NCI-H510A treated with DMSO at 0.1 percent for 48 hours (cell line): ENCODE data around the gene AVEN.

Source experiments
- DNase-seq: peaks from one replicate; lab custom pipeline; 2025; lab: John Stamatoyannopoulos, UW

Gene AVEN

DNA sequence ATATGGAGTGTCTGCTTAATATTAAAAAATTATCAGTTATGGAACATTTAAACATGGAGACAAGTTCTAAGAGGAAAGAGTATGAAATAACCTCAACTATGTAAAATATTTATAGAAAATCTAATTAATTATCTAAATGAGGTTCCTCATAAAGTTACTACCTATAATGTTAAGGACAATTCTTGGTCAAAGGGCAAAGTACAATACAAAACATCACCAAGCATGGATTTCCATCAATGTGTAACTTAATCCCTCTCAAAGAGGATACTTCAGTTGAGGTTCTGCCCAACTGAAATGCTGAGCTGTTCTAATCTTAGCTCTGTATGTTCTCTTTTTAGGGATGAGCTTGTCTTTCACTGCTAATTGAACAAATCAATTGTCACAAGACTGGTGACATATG lies 126.7 kb downstream of the AVEN start:
- peak; percentile 31 for DNase-seq

DNA sequence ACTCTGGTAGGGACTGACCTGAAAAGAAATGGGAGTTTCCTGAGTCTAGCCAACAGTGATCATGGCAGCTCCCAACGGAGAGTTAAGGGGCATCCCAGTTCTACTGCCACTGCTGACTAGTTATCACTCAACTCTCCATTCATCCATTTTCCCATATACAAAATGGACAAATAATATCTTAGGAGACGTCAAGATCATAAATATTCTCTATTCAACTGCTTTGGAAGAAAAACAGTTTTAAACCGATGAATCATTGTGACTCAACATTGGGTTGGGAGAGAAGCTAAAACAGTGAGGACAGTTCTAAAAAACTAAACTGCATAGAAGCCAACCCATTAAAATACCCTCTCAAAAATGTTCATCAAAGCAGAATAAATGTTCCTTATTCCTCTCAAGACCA lies 128.3 kb downstream of the AVEN start:
- no peak for DNase-seq

DNA sequence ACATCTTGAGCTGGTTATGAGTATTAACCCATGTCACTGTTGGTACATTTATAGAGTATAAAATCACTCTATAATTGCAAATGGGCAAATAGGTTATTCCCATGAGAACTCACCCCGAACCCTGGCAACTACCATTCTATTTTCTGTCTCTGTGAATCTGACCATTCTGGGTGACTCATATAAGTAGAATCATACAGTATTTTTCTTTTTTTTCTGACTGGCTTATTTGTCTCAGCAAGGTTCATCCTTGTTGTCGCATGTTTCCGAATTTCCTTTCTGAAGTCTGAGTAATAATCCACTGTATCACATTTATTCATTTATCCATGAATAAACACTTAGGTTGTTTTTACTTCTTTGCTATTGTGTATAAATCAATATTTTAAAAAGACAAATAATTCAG lies 130.6 kb downstream of the AVEN start:
- no peak for DNase-seq

DNA sequence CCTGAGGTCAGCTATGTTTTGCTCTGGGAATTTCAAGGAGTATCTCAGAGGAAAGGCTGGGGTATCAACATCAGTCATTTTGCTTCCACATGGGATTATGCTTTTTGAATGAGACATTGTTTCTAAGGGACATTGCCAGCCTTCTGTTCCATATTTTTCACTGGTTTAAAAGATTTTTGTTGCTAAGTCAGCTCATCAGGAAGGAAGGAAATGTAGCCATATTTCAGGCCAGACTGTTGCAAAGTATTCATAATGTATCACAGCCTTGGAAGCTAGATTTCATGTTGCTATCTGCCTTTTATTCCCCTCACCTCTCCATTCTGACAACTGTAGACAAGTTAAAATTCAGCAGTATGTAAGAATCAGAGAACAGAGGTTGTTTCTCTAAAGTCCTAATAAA lies 131.7 kb downstream of the AVEN start:
- DNase-seq: no peak

DNA sequence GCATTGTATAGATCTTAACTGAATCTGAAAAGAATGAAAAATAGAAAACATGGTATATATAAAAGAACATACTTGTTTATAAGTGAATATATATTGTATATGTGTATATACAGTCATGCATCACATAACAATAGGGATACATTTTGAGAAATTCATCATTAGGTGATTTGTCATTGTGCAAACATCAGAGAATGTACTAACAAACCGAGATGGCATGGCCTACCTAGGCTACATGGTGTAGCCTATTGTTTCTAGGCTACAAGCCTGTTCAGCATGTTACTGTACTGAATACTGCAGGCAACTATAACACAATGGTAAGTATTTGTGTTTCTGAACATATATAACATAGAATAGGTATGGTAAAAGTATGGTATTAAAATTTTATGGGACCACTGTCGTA lies 135.3 kb downstream of the AVEN start:
- DNase-seq: no peak

DNA sequence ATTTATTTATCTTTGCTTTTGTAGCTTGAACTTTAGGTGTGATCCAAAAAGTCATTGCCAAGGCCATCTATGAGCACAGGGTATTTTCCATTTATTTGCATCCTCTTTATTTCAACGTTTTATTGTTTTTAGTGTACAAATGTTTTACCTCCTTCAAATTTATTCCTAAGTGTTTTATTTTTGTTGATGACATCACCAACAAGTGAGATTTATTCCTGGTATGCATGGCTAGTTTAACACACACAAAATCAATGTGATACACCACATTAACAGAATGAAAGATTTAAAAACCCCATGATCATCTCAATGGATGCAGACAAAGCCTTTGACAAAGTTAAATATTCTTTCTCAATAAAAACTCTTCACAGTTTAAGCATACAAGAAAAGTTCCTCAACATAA lies 137.0 kb downstream of the AVEN start:
- no peak for DNase-seq

DNA sequence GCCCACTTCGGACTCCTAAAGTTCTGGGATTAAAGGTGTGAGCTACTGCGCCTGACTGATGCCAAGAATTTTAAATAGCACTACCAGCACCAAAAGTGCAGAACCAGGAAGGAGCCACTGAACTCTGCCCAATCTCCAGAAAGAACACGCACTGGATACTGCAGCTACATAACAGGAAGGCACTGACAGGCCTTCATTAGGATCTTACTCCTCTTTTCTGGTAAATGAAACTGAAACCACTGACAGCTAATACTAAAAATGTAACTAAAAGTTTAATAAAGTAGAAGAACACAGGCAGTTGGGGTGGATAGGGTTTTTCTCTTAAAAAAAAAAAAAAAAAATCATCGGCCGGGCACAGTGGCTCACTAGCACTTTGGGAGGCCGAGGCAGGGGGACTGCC lies 144.8 kb downstream of the AVEN start:
- no peak for DNase-seq

DNA sequence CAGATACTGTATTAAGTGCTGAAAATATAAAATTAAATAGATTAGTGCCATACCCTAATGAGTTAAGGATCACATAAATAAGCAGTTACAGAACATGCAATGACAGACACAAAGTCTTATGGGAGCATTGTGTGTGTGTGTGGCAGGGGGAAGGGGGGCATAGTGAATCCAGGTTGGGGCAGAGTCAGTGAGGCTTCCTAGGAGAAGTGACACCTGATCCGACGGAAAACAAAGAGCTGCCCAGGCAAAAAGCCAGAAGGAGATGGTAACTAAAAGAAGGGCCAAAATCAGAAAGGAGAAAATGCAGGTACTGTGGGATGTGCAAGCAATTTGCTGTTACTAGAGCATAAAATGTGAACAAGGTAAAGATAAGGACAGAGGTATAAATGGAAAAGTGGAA lies 150.8 kb downstream of the AVEN start:
- peak; percentile 28 for DNase-seq

DNA sequence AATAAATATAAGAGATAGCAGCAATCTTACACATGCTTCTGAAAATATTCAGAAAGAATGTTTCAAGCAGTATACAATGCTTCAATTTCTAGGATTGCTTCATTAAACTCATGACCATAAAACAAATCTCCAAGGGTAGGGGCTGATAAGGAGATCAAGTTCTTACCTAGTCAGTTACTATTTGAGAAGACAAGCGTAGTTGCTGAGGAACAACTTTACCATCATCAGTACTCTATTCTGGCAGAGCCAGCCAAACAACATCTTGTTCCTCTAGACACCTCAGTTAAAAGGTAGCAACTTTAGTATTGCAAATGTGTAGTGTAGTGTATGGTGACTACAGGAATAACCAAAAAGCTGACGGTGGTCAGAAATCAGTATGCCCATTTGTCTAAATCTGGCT lies 156.1 kb downstream of the AVEN start:
- no peak for DNase-seq

DNA sequence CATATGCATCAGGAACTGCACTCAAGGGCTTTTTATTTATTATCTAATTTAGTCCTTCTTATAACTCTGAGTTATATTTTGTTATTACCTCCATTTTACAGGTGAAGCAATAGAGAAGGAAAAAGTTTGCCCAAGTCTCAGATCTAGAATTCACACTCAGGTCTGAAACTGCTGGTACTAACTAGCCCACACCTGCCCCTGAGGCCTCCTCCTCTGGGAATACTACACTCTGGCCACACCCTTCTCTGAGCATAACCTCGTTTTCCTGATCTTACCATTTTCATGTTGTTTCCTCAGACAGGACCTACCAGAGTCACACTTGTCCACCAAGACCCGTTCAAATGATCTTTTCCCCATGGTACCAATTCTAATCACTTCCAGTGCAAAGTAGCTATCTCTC lies 164.8 kb downstream of the AVEN start:
- no peak for DNase-seq

DNA sequence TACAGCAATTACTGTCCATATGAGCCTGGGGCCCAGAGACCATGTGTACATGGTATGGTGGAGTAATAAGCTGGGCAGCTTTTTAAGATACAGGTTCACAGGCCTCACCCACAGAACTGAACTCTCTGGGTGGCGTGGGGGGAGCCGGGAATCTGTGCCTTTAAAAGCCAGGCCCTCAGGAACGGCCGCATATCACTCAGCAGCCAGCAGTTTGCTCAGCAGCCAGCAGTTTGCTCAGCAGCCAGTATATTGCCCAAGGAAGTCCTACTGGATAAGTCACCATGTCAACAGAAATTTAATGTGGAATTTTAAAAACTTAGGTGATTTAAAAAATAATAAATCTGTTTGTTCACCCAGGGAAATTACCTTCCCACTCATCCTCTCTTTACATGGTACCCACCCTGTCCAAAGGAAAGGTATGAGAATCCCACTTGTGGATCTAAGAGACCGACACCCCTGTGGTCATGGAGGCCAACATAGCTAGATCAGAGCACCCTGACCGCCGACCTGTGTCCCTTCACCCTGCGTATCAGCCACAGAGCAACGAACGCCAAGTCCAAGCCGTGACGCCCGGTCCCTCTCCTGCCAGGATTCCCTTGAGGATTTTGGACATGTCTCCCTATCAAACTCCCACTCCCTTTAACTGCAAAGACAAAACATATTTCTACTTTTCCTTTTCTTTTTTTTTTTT lies 166.4 kb downstream of the AVEN start:
- DNase-seq: peak; percentile 8

DNA sequence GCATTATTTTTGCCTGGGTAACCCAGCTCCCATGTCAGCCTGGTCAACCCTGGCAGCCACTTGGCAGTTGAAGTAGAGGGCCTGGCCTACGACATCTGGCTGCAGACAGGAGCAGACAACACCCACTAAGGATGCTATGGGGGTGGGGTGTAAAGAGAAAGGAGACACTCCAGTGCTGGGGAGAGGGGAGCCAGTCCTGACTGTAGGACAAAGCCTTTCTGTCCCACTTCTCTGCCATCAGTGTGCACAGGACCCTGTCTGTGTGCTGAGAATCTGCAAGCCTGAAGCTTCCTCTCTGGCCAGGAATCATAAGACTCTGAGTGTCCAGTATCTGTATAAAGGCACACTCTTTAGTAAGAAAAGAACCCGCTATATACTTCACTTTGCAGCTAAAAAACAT lies 167.0 kb downstream of the AVEN start:
- peak; percentile 13 for DNase-seq

DNA sequence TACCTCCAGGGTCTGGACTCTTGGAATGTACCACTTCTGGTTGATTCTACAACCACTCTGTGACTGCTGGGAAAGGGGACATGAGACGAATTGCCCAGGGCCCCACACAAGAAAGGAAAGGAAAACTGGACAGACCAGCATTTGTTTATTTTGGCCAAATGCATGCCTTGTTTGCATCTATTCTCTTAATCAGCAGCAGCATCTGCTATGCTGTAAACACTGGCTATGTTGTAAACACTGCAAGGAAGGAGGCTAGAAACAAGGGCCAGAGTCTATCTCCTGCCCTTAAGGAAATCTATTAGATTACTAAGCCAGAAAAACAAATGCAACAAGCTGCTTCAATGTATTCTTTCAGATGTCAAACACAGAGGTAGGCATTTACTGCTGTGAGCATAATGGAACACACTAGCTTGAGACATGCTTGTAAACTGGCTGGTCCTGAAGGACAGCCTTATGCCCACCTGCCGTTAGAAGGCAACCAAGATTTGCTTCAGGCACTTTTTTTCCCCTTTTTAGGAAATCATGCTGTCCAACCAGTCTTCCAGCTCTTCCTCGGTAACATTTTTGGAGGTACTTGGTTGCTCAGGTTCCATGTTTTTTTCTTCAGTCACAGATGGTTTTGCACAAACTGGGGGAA lies 172.8 kb downstream of the AVEN start:
- no peak for DNase-seq

DNA sequence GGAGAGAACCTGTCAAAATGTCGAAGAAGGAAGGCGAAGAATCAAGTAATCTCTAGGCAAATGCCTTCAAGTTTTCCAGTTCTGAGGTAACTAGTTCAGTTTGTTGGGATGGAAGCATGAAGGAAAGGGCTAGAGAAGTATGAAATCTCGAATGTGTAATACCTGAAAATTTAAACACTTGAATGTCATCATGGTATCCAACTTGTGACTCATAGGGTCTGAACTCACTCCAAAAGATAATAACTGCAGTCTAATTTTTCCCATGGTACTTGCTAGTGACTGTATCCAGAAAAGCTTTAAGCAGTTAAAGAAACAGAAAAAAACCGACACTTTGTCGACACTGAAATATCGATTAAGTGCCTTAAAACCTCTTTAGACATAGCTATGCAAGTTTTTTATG lies 173.6 kb downstream of the AVEN start:
- no peak for DNase-seq

DNA sequence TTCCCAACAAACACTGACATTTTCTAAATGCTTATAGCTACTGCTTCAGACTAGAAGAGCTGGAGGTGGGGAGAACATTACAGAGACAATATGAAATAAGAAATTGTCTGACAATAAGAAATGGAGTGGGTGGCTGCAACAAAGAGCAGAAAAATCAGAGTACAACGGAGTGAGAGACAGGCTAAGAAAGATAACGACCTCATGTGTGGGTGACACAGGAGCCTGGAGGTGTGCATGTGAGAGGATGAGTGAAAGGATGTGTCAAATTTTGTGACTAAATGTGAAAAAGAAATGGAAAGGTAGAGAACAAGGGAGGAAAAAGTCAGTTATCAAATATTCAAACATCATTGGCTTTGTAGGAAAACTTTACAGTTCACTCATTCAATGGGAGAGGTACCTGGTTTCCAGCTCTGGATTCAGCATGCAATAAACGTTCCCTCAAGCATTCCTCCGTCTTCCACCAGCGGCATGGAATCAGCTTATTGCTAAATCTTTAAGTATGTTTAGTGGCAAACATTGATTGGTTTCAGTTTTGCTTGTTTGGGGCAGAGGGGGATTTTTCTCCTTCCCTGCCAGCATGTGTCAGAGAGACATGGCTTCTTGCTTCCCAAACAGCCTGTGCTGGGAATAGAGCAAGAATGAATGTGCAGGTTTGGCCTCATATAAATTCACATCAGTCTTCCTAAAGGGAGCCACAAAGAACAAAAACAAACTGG lies 174.5 kb downstream of the AVEN start:
- DNase-seq: no peak

DNA sequence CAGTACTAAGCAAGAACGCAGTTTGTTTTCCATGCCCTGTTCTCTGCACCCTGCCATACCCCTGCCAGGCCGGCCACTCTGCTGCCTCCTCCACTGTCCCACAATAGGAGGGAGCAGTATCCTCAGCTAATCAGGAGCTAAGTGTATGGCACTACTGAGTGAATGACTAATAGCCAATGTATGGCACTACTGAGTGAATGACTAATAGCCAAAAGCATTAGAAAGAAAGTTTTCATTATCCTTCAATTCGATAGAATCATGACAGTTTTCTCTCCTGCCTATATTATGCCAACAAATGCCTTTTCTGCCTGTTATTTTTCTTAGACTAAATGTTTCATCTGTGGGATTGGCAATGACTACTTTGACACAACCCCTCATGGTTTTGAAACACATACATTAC lies 178.2 kb downstream of the AVEN start:
- no peak for DNase-seq

DNA sequence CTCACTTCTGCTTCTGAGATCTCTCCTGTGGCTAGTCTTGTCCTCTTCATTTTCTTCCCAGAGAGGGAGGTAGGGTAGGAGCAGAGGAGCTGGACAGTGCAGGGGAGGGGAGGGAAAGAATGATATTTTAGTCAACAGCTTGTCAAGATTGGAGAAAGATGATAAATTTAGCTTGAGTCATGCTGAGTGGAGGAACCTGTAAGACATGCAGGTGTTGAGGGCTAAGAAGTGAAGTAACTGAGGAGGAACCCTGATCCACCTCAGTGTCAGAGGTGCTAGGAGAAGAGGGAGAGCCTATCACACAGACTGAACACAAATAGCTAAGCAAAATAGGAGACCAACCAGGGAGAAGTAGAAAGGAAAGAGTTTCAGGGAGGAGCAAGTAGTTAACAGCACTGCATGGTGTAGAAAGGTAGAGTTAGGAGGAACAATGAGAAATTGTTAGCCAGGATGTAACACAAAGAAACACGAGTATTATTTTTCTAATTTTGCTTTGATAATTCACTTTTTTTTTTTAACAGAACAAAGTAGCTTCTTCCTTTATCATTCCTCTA lies 178.9 kb downstream of the AVEN start:
- DNase-seq: no peak

DNA sequence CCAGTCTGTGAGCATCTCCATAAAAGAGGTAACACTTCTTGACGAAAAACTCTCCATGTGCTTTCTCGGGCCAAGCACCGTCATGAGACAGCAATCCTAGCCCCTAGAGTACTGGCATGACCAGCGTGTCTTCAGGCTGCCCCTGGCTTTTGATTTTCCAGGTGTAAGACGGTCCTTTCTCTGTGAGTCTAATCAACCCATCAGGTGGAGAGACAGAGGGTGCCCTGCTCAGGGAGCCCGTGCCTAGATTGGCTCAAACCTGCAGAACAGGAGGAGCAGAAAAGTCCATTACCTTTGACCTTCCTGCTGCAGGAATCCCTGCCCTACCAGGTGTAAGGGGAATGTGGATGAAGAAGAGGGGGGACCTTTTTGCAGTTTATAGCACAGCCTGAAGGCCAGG lies 180.2 kb downstream of the AVEN start:
- DNase-seq: no peak

DNA sequence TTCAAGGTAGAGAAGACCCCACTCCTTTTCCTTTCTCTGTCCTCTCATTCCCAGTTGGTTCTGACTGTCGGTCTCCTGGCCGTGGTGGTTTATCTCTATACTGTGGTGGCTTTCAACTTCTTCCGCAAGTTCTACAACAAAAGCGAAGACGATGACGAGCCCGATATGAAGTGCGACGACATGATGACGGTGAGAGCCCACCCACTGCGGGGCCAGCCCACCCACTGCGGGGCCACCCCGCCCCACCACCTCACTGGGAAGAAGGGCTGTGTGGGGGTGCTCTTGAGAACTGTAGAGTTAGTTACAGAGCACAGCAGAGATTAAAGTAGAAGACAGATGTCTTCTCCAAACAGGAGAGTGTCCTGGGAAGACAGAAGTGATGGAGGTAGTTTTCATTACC lies 181.3 kb downstream of the AVEN start:
- DNase-seq: no peak

DNA sequence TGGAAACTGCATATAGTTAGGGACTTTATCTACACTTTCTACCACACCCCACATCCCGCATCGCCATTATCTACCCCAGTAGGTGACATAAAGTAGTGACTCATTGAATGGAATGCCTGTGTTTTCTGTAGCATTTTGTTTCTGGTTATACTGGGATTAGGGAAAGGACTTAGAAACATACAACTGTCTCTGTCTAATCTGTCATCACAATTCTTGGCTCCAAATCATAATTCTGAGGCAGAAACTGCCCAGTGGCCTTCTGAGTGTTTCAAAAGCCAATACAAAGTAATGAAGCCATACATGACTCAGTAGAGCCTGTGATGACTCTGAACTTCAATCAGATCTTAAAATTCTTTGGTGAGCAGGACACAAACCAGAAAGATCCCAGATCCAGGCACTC lies 186.4 kb downstream of the AVEN start:
- no peak for DNase-seq

DNA sequence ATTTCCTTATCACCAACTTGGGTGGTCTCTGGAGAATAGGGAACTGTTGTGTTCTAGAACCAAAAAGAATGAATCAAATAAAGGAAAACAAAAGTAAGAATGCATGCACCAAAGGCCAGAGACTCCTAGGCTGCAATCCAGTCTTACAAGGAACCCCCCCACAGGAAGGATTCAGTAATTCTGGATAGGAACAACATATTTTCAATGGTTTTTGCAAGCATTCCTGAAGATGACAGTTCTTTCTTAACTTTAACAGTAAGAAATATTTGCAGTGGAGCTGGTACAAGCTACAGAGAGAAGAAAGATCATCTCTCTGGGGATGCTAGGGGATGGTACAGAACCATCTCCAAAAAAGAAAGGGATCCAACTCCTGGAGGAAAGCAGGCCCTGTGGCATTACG lies 186.9 kb downstream of the AVEN start:
- DNase-seq: no peak

DNA sequence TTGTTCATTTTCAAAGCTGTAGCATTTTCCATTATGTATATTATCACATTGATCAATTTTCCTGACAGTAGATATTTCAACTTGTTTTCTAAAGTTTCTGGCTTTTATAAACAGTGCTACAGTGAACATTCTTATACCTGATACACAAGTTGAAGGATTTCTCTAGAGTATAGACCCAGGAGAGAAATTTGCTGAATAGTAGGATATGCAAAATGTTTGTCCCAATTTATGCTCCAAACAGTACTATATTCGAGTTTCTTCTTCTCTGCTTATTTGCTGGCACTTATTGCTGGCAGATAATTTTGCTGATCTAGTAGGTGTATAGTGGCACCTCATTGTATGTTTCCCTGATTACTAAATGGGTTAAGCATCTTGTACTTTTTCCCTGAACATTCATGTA lies 187.9 kb downstream of the AVEN start:
- DNase-seq: no peak

DNA sequence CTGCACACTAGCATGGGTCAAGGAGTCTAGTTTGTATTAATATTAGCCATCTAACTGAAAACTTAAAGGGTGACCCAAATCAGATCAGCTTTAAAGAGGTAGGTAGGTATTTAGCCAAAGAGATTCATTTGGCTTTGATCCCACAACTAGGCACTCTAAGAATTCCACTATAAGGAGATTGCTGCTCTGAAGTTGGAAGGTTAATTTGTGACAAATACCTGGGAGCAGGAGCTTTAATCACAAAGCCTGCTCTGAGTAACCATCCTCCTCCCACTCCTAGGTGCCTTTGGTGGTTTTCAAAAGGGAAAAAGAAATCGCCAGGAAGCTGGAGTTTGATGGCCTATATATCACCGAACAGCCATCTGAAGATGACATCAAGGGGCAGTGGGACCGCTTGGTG lies 191.0 kb downstream of the AVEN start:
- no peak for DNase-seq
